HEK293 (cell line): ENCODE data around the gene SNAP47.

Experiments used
- ATF2 ChIP-seq: fragments of 450-650 bp; formaldehyde crosslinking; IDR thresholded peaks from 2 replicates; pipeline ENCODE4 v1.5.1; 2016; ENCODE audit warnings: missing biosample characterization, missing genetic modification characterization, low read depth
- BCL11A ChIP-seq: fragments of 450-650 bp; formaldehyde crosslinking; IDR thresholded peaks from 2 replicates; pipeline ENCODE4 v1.5.1; 2016; ENCODE audit warnings: low read depth, missing biosample characterization, missing genetic modification characterization
- CTCF ChIP-seq: fragments of 450-650 bp; formaldehyde crosslinking; IDR thresholded peaks from 2 replicates; pipeline ENCODE4 v1.5.1; 2016; ENCODE audit warnings: missing biosample characterization, missing genetic modification characterization
- REST ChIP-seq: fragments of 450-650 bp; formaldehyde crosslinking; IDR thresholded peaks from 2 replicates; pipeline ENCODE4 v1.5.1; 2016; ENCODE audit warnings: missing biosample characterization, missing genetic modification characterization
- YY1 ChIP-seq: fragments of 450-650 bp; formaldehyde crosslinking; IDR thresholded peaks from 2 replicates; pipeline ENCODE4 v1.5.1; 2018; ENCODE audit warnings: missing biosample characterization, missing genetic modification characterization
- ZBTB6 ChIP-seq: fragments of 450-650 bp; formaldehyde crosslinking; IDR thresholded peaks from 2 replicates; pipeline ENCODE4 v1.5.1; 2017; ENCODE audit warnings: missing biosample characterization, missing genetic modification characterization
- ZEB2 ChIP-seq: fragments of 450-650 bp; formaldehyde crosslinking; IDR thresholded peaks from 2 replicates; pipeline ENCODE4 v1.5.1; 2016; ENCODE audit warnings: missing biosample characterization, missing genetic modification characterization
- ZNF114 ChIP-seq: fragments of 450-650 bp; formaldehyde crosslinking; IDR thresholded peaks from 2 replicates; pipeline ENCODE4 v1.5.0; 2017; ENCODE audit warnings: missing biosample characterization, missing genetic modification characterization
- ZNF19 ChIP-seq: fragments of 450-650 bp; formaldehyde crosslinking; IDR thresholded peaks from 2 replicates; pipeline ENCODE4; 2016; ENCODE audit warnings: missing biosample characterization, missing genetic modification characterization, low read depth
- ZNF248 ChIP-seq: fragments of 450-650 bp; formaldehyde crosslinking; IDR thresholded peaks from 2 replicates; pipeline ENCODE4 v1.5.1; 2017; ENCODE audit warnings: missing biosample characterization, missing genetic modification characterization

- TF ChIP-seq ZNF248 (no peak), CTCF (no peak), REST (tag by site-specific recombination) (no peak), ZNF19 (tag by site-specific recombination) (no peak), YY1 (tag by site-specific recombination) (no peak), ZEB2 (tag by site-specific recombination) (no peak), ZBTB6 (tag by site-specific recombination) (no peak), ATF2 (tag by site-specific recombination) (no peak), ZNF114 (tag by site-specific recombination) (no peak), BCL11A (tag by site-specific recombination) (no peak)
Measured at GRCh38 chr1:227799756-227800155, 64.5 kb downstream of the SNAP47 start.
